ENCODE data around the gene ARRB1.
"Not testable (repeated sequence)": the region's sequence is repeated elsewhere in the genome, so short reads cannot be mapped to it uniquely, and the experiment has no call there.

ARRB1 gene

GRCh38 chr11:75324189-75324588 is 27.3 kb downstream of the ARRB1 start:
- DNase-seq (ENCODE audit: low read depth in 2 of 2), result no peak

- DNase-seq (ENCODE audit: low read depth in 2 of 2), result no peak
Observed at GRCh38 chr11:75323609-75324008, 27.9 kb downstream of the ARRB1 start.

- DNase-seq (ENCODE audit: low read depth in 2 of 2), result no peak
Observed at GRCh38 chr11:75320643-75321042, 30.8 kb downstream of the ARRB1 start.

GRCh38 chr11:75320046-75320618 is 31.3 kb downstream of the ARRB1 start:
- no peak for DNase-seq (ENCODE audit: low read depth in 2 of 2)

- DNase-seq (ENCODE audit: low read depth in 2 of 2), result no peak
Observed at GRCh38 chr11:75319035-75319877, 32.2 kb downstream of the ARRB1 start.

- DNase-seq (ENCODE audit: low read depth in 2 of 2), result no peak
Observed at GRCh38 chr11:75317446-75318122, 33.9 kb downstream of the ARRB1 start.

GRCh38 chr11:75315439-75315805 is 36.0 kb downstream of the ARRB1 start:
- no peak for DNase-seq (ENCODE audit: low read depth in 2 of 2)

- no peak for DNase-seq (ENCODE audit: low read depth in 2 of 2)
Observed at GRCh38 chr11:75314771-75315438, 36.6 kb downstream of the ARRB1 start.

GRCh38 chr11:75313513-75314272 is 37.8 kb downstream of the ARRB1 start:
- no peak for DNase-seq (ENCODE audit: low read depth in 2 of 2)

GRCh38 chr11:75312346-75312745 is 39.1 kb downstream of the ARRB1 start:
- DNase-seq (ENCODE audit: low read depth in 2 of 2), result no peak

GRCh38 chr11:75311858-75312288 is 39.6 kb downstream of the ARRB1 start:
- no peak for DNase-seq (ENCODE audit: low read depth in 2 of 2)

- no peak for DNase-seq (ENCODE audit: low read depth in 2 of 2)
Observed at GRCh38 chr11:75308986-75309385, 42.5 kb downstream of the ARRB1 start.

GRCh38 chr11:75308116-75308515 is 43.3 kb downstream of the ARRB1 start:
- DNase-seq (ENCODE audit: low read depth in 2 of 2), result no peak

- no peak for DNase-seq (ENCODE audit: low read depth in 2 of 2)
Observed at GRCh38 chr11:75307058-75307457, 44.4 kb downstream of the ARRB1 start.

GRCh38 chr11:75306529-75306928 is 44.9 kb downstream of the ARRB1 start:
- no peak for DNase-seq (ENCODE audit: low read depth in 2 of 2)

- DNase-seq (ENCODE audit: low read depth in 2 of 2), result no peak
Observed at GRCh38 chr11:75305993-75306392, 45.5 kb downstream of the ARRB1 start.

- no peak for DNase-seq (ENCODE audit: low read depth in 2 of 2)
Observed at GRCh38 chr11:75305452-75305851, 46.0 kb downstream of the ARRB1 start.

GRCh38 chr11:75304941-75305340 is 46.5 kb downstream of the ARRB1 start:
- not testable (repeated sequence) for DNase-seq (ENCODE audit: low read depth in 2 of 2)

GRCh38 chr11:75303544-75304224 is 47.8 kb downstream of the ARRB1 start:
- no peak for DNase-seq (ENCODE audit: low read depth in 2 of 2)

- DNase-seq (ENCODE audit: low read depth in 2 of 2), result no peak
Observed at GRCh38 chr11:75302371-75302770, 49.1 kb downstream of the ARRB1 start.
